Heart right ventricle (tissue), 16 donors: ENCODE measurements around the gene CLIC3. TPM values are rescaled to one million over a fixed set of nuclear protein-coding genes. Genes with fewer than 3 reads are reported as not detected.

Experiments
- ATAC-seq, 8 donors: fragments of 200-7000 bp; cut with Tn5 transposase; one replicate each; pipeline ENCODE4 v1.9.1; 2020; ENCODE audit warnings: mild to moderate bottlenecking in 8 of 8, moderate library complexity in 8 of 8, moderate number of reproducible peaks in 1 of 8
- DNase-seq, 2 donors: peaks; one replicate each; pipeline ENCODE4 v3.0.0-alpha.2; 2020
- H3K27ac ChIP-seq, 10 donors: fragments of 200-600 bp; sonication (generic) in 2 of 10; one replicate each; pipeline versions ENCODE4 v1.5.0 to v1.8.0; 2020 to 2022; ENCODE audit warnings: mild to moderate bottlenecking in 3 of 10
- H3K27me3 ChIP-seq, 7 donors: fragments of 200-600 bp; one replicate each; pipeline ENCODE4 v1.8.0; 2021 to 2022; ENCODE audit warnings: mild to moderate bottlenecking in 2 of 7
- H3K36me3 ChIP-seq, 9 donors: fragments of 200-600 bp; sonication (generic) in 1 of 9; one replicate each; pipeline versions ENCODE4 v1.5.0 to v1.8.0; 2020 to 2022; ENCODE audit warnings: mild to moderate bottlenecking in 2 of 9
- H3K4me1 ChIP-seq, 9 donors: fragments of 200-600 bp; sonication (generic) in 1 of 9; one replicate each; pipeline versions ENCODE4 v1.5.0 to v1.8.0; 2020 to 2022; ENCODE audit warnings: mild to moderate bottlenecking in 4 of 9
- H3K4me3 ChIP-seq, 10 donors: fragments of 200-600 bp; sonication (generic) in 2 of 10; one replicate each; pipeline versions ENCODE4 v1.5.0 to v1.8.0; 2020 to 2022; ENCODE audit warnings: mild to moderate bottlenecking in 7 of 10, moderate library complexity in 2 of 10
- H3K9me3 ChIP-seq, 11 donors: fragments of 200-600 bp in 10 of 11; sonication (generic) in 2 of 11; one replicate each; pipeline versions ENCODE4 v1.5.0 to v1.8.0; 2013 to 2022; ENCODE audit warnings: mild to moderate bottlenecking in 2 of 11, control low read depth in 1 of 11, moderate library complexity in 1 of 11
- CTCF ChIP-seq, 9 donors: fragments of 200-600 bp; sonication (generic) in 2 of 9; IDR thresholded peaks; one replicate each; pipeline versions ENCODE4 v1.5.0 to v1.8.0; 2021 to 2022; ENCODE audit warnings: antibody characterized with exemption in 9 of 9, mild to moderate bottlenecking in 5 of 9, moderate library complexity in 1 of 9
- WGBS, 2 donors: extraction: QIAGEN DNeasy Blood & Tissue Kit; methylation state at CpG; one replicate each; pipeline ENCODE4 v1.1.7; 2013; ENCODE audit warnings: inconsistent platforms in 1 of 2; 5-methylcytosine and 5-hydroxymethylcytosine counted together
- intact Hi-C, 10 donors: fragments of 100-400 bp; cut with DNase I; formaldehyde crosslinking; loops; one replicate each; pipeline versions ENCODE4 v1.11.1 to v1.14.2; 2022
- polyA plus RNA-seq, 2 donors: library from polyadenylated mRNA; stranded (reverse); fragments of 200-250 nt; gene quantifications; one replicate each; pipeline ENCODE4 v1.2.3, GENCODE V29; 2013
- total RNA-seq, 10 donors: library from RNA; stranded (reverse); fragmentation: NEBNext Ultra II Directional in 3 of 10; extraction: Animal tissue kit (Norgen Biotek cat#: 25700) in 3 of 10; gene quantifications; one replicate each; pipeline versions ENCODE4 v1.2.1 to v1.2.4, GENCODE V29; 2021 to 2023
- donor health status: Arrhythmogenic right ventricular cardiomyopathy.
- donor health status: ischemic (EF 13 %, LVEDD 7.1; RV severe dilation, severe dysfunction).
- donor health status: healthy with polysubstance abuse.
- donor health status: DM: no; HTN: yes; CAD: no.
- donor health status: DM: no; HTN: no; CAD: no.
- donor health status: ischemic (EF 25% LVEDD 6.9; RV normal size, moderate dysfunction).
- donor health status: ischemic (EF 25% LVEDD 5.7; RV mildly dilated, moderate dysfunction).
- donor health status: healthy.
- donor health status: DM: yes; HTN: yes; CAD: no.
- donor health status: Ischemic cardiomyopathy.
- donor health status: ischemic (EF 35%, LVEDD 5.7; RV mildly dilated, moderate dysfunction).
- donor health status: nonischemic (EF 11% LVEDD 7.7; RV severe dilation, severe dysfunction).
- donor health status: DM: yes; HTN: yes; CAD: no.
- donor health status: PGD.
- donor health status: ischemic (EF 29% LVEDD 5.4; RV normal size, mild dysfunction).
- donor health status: nonischemic (EF 23%, LVEDD 6.1; RV moderate dilation, normal function).

The CLIC3 gene
- total and polyA plus RNA-seq, 12 donors, result 0.46 to 21.4 (median 3.2) TPM

- 66% methylated on average over 30 of the region's 30 CpGs for WGBS, 2 donors
- no peak overlapping the region for H3K4me3 ChIP-seq
- peaks cover 0 to 42% (median 9%) of the 10 kb centered on the region in 9 donors for H3K36me3 ChIP-seq
- ATAC-seq, result peak in 4 of 8 donors; percentile 5 to 33 (median 14)
- DNase-seq, result peak in 1 of 2 donors; percentile 39
- no peak overlapping the region for H3K27ac ChIP-seq
- TF ChIP-seq CTCF (IDR thresholded peaks at IDR 0.05), result no peak
- H3K9me3 ChIP-seq, result no peaks in the 10 kb centered on the region
- H3K27me3 ChIP-seq, result no peaks in the 10 kb centered on the region
- intact Hi-C loops, result loop anchor here in 1 of 10 donors (10.0 kb wide), 1 partner anchor 177 kb away; the partner anchor contains the start of genes AJM1 and PHPT1
- H3K4me1 ChIP-seq, result peaks cover 3 to 11% (median 8%) of the 10 kb centered on the region in 9 donors
Observed at GRCh38 chr9:137021979-137022661, 25.8 kb upstream of the CLIC3 start.

GRCh38 chr9:137021568-137021978 lies 25.2 kb upstream of the CLIC3 start:
- H3K4me3 ChIP-seq, result no peak overlapping the region
- intact Hi-C loops, result loop anchor here in 1 of 10 donors (10.0 kb wide), 1 partner anchor 177 kb away; the partner anchor contains the start of genes AJM1 and PHPT1
- DNase-seq (no peak), ATAC-seq (no peak)
- H3K27ac ChIP-seq, result no peak overlapping the region
- H3K27me3 ChIP-seq, result no peaks in the 10 kb centered on the region
- WGBS, 2 donors, result 91 to 92% methylated on average over 6 of the region's 6 CpGs
- peaks cover 0 to 47% (median 12%) of the 10 kb centered on the region in 9 donors for H3K36me3 ChIP-seq
- no peak for TF ChIP-seq CTCF (IDR thresholded peaks at IDR 0.05)
- no peaks in the 10 kb centered on the region for H3K9me3 ChIP-seq
- H3K4me1 ChIP-seq, result peaks cover 0 to 6% (median 3%) of the 10 kb centered on the region in 9 donors

- intact Hi-C loops, result loop anchor here in 1 of 10 donors (10.0 kb wide), 1 partner anchor 176 kb away; the partner anchor contains the start of genes AJM1 and PHPT1
- 96% methylated on average over 32 of the region's 32 CpGs for WGBS, 2 donors
Observed at GRCh38 chr9:137020771-137021567, 24.6 kb upstream of the CLIC3 start.

More at GRCh38 chr9:137020771-137021567, 24.6 kb upstream of the CLIC3 start:
- H3K27ac ChIP-seq, result no peak overlapping the region
- ATAC-seq (no peak), DNase-seq (no peak)
- no peaks in the 10 kb centered on the region for H3K9me3 ChIP-seq
- no peak overlapping the region for H3K4me3 ChIP-seq
- no peaks in the 10 kb centered on the region for H3K27me3 ChIP-seq
- TF ChIP-seq CTCF (IDR thresholded peaks at IDR 0.05), result no peak
- no peaks in the 10 kb centered on the region for H3K4me1 ChIP-seq
- peaks cover 0 to 53% (median 12%) of the 10 kb centered on the region in 9 donors for H3K36me3 ChIP-seq
